Astrocyte (in vitro differentiated cells and primary cell): ENCODE measurements around the gene SNRNP70.

Experiments used
- CTCF ChIP-seq: IDR thresholded peaks from 2 replicates; pipeline ENCODE4 v1.5.1; 2011; ENCODE audit warnings: low read depth, mild to moderate bottlenecking, inconsistent platforms, low read length, moderate library complexity; ENCODE audit not compliant: insufficient read depth
- EZH2 ChIP-seq: IDR thresholded peaks from 2 replicates; pipeline ENCODE4 v1.6.1; 2012; ENCODE audit warnings: mild to moderate bottlenecking, low read length, inconsistent platforms; ENCODE audit not compliant: insufficient read depth

GRCh38 chr19:49098795-49099194 lies 13.5 kb downstream of the SNRNP70 start:
- no peak for TF ChIP-seq CTCF
- no peak for TF ChIP-seq EZH2
